Subcutaneous abdominal adipose tissue (tissue), 5 donors: ENCODE results near the gene GSE1.

ENCODE experiments used
- H3K27ac ChIP-seq: one replicate; pipeline ENCODE4 v1.7.0; 2013; ENCODE audit warnings: low read depth, mild to moderate bottlenecking, inconsistent platforms, low read length, moderate library complexity
- H3K27me3 ChIP-seq, 5 donors: one replicate each; pipeline ENCODE4 v1.7.0; 2013; ENCODE audit warnings: low read length in 5 of 5, inconsistent platforms in 1 of 5; ENCODE audit not compliant: control insufficient read depth in 5 of 5, insufficient read depth in 4 of 5
- H3K36me3 ChIP-seq, 5 donors: one replicate each; pipeline ENCODE4 v1.7.0; 2013; ENCODE audit warnings: low read length in 5 of 5; ENCODE audit not compliant: control insufficient read depth in 5 of 5, insufficient read depth in 5 of 5
- H3K4me1 ChIP-seq, 5 donors: one replicate each; pipeline ENCODE4 v1.7.0; 2013; ENCODE audit warnings: low read length in 5 of 5, mild to moderate bottlenecking in 3 of 5, moderate library complexity in 1 of 5; ENCODE audit not compliant: control insufficient read depth in 5 of 5, insufficient read depth in 5 of 5
- H3K4me3 ChIP-seq, 5 donors: one replicate each; pipeline ENCODE4 v1.7.0; 2013; ENCODE audit warnings: low read length in 5 of 5, low read depth in 1 of 5
- H3K9ac ChIP-seq, 5 donors: one replicate each; pipeline ENCODE4 v1.7.0; 2013; ENCODE audit warnings: low read length in 5 of 5, mild to moderate bottlenecking in 4 of 5, moderate library complexity in 3 of 5
- H3K9me3 ChIP-seq, 5 donors: one replicate each; pipeline ENCODE4 v1.7.0; 2013; ENCODE audit warnings: low read length in 5 of 5; ENCODE audit not compliant: control insufficient read depth in 5 of 5
- donor health status: healthy.
- donor health status: healthy.
- donor health status: healthy.
- donor health status: healthy.
- donor health status: healthy.

The GSE1 gene

DNA sequence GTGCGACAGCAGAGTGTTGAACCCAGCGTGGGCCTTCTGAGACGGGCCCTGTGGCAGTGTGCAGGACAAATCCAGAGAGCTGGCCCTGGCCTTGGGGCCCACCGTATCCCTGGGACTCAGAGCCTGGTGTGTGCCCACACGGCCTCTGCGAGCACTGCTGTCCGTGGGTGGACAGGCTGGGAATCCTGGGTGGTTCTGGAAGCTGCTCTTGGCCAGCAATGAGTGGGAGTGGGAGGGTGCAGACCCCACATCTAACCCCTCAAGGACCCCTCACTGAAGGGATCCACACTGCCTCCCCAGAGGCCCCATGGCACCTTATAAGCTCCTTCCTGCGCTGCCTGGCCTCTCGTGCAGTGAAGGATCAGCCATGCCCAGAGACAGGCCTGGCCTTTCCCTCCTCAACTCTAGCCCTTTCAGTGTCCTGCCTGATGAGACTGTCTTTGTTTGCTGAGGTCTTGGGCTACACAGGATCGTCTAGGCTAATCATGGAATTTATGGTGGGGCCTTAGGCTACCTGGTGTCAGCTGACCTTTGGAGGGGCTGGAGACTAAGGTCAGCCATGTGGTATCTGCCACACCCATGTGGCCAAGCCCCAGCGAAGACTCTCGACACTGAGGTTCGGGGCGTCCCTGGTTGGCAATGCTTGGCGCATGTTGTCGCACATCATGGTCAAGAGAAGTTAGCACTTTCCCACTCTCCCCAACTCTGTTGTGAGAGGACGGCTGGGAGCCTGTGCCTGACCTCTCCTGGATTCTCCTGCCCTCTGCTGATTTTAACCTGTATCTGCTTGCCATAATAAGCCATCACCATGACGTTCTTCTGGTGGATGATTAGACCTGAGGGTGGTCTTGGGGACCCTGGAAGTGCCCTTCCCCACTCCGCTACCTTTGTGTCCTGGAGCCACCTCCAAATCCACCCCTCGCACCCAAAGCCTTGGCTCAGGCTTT, 92.1 kb downstream of the GSE1 start:
- no peaks in the 10 kb centered on the region for H3K4me1 ChIP-seq
- H3K4me3 ChIP-seq: no peak overlapping the region
- peaks cover 0 to 7% (median 4%) of the 10 kb centered on the region in 5 donors for H3K9me3 ChIP-seq
- no peaks in the 10 kb centered on the region for H3K36me3 ChIP-seq
- no peak overlapping the region for H3K27ac ChIP-seq
- no peaks in the 10 kb centered on the region for H3K27me3 ChIP-seq
- H3K9ac ChIP-seq: no peak overlapping the region

DNA sequence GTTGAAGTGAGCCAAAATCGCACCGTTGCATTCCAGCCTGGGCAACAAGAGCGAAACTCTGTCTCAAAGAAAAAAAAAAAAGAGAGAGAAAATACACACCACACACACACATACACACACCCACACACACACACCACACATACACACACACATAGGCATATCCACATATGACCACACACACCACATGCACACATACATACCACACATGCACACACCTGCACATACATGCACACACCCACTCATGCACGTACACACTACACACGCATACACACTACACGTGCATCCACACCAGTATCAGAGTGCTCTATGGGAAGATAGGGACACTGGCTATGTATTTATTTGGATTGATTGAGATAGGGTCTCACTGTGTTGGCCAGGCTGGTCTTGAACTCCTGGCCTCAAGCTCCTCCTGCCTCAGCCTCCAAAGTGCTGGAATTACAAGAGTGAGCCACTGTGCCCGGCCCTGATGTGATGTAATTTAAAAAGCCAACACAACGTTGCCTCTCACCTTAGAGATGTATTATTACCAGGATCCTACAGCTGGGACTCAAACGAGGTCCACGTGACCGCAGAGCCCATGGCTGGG, 93.4 kb downstream of the GSE1 start:
- H3K27ac ChIP-seq: no peak overlapping the region
- no peak overlapping the region for H3K4me3 ChIP-seq
- H3K36me3 ChIP-seq: no peaks in the 10 kb centered on the region
- no peaks in the 10 kb centered on the region for H3K4me1 ChIP-seq
- no peak overlapping the region for H3K9ac ChIP-seq
- H3K9me3 ChIP-seq: peaks cover 0 to 6% (median 4%) of the 10 kb centered on the region in 5 donors
- H3K27me3 ChIP-seq: no peaks in the 10 kb centered on the region

DNA sequence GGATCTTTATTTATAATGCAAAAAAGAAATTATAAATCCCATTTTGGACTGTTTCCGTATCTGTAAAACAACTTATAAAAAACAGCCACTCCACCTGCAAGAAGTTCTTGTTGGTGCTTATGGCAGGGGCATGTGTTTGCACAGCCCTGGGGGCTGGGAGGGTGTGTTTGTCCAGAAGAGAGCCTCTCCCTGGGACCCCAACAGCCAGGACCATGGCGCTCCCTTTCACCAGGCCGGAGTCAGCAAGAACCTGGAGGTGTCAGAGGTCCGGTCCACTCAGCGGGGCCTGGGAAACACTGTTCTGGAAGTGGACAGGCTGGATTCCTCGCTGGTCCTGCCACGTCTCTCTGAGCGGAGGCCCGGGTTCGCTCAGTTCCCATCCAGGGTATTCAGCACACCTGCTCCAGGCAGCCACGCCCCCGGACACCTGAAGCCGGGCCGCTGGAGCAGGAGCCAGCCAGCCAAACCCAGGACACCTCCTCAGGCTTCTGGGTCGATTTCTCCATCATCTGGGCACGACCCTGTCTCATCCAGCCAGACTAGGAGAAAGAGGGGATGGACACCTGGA, 94.5 kb downstream of the GSE1 start:
- Histone ChIP-seq H3K9me3 (peaks cover 2 to 11% (median 10%) of the 10 kb centered on the region in 5 donors), H3K36me3 (peaks cover 0 to 4% (median 0%) of the 10 kb centered on the region in 5 donors), H3K4me3 (no peak overlapping the region), H3K27ac (no peak overlapping the region), H3K9ac (no peak overlapping the region), H3K4me1 (no peaks in the 10 kb centered on the region), H3K27me3 (no peaks in the 10 kb centered on the region)

DNA sequence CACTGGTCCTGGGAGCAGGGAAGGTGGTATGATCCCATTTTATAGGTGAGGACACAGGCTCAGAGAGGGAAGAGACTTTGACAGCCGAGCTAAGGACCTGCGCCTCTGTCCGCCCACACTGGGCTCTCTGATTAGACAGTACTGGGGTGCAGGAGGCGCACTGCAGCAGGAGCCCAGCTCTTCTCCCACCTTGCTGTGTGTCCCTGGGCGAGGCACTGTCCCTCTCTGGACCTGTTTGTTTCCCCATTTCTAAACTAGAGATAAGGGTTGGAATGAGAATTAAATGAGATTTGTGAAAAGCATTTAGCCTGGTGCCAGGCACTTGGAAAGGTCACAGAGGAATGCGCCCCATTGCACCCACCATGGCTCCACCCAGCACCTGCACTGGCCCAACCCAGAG, 95.2 kb downstream of the GSE1 start:
- Histone ChIP-seq H3K4me1 (no peaks in the 10 kb centered on the region), H3K9ac (no peak overlapping the region), H3K36me3 (peaks cover 0 to 4% (median 0%) of the 10 kb centered on the region in 5 donors), H3K4me3 (no peak overlapping the region), H3K27me3 (no peaks in the 10 kb centered on the region), H3K27ac (no peak overlapping the region), H3K9me3 (peaks cover 2 to 12% (median 10%) of the 10 kb centered on the region in 5 donors)

DNA sequence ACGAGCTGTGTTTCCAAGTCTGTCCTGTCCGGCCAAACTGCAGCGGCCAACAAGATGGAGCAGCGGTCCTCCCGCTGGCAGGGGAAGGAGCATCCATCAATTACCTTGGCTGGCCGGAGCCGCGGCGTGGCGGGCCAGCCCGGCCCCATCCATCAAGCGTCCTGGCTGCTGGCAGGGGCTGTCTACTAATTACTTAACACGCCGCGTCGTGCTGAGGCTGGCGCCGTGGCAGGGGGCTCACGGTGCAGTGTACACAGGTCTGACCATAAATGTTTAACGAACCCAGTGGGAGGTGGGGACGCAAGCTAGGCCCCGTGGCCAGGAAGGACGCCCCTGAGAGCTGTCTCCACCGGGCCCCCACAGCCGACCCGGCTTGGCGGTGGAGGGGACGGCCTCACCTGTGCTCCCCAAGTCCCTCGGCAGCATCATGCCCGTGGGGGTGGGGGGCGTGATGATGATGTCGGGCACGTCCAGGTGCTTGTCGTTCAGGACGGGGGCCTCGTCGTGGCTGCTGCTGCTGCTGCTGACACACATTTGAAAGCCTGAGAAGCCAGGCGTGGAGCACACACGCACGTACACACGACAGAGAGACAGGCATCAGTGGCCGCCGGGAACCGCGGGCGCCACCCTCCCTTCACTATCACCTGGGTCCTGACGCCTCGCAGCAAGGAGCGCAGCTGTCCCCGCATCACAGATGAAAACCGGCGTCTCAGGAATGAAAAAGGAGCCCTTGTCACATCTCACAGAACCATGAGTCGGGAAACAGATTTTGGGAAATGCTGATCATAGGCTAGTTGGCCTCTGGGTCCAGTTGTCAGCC, 96.9 kb downstream of the GSE1 start:
- H3K9ac ChIP-seq: no peak overlapping the region
- H3K27me3 ChIP-seq: no peaks in the 10 kb centered on the region
- H3K36me3 ChIP-seq: peaks cover 0 to 4% (median 0%) of the 10 kb centered on the region in 5 donors
- H3K4me1 ChIP-seq: peaks cover 0 to under 1% (median 0%) of the 10 kb centered on the region in 5 donors
- H3K4me3 ChIP-seq: no peak overlapping the region
- H3K27ac ChIP-seq: no peak overlapping the region
- H3K9me3 ChIP-seq: peaks cover 2 to 12% (median 10%) of the 10 kb centered on the region in 5 donors

DNA sequence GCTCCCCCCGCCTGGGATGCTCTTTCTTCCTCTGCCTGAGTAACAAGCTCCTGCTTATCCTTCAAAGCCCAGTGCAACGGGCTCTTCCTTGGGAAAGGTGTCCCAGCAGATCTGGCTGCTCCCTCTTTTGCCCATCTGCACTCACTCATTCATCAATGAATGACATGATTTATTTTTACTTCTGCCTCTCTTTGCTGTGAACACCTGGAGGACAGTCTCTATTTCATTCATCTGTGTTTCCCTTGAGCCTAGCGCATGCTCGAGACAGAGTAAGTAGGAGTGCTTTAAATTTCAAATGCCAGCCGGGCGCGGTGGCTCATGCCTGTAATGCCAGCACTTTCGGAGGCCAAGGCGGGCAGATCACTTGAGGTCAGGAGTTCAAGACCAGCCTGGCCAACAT, 97.6 kb downstream of the GSE1 start:
- H3K27ac ChIP-seq: no peak overlapping the region
- no peak overlapping the region for H3K4me3 ChIP-seq
- no peaks in the 10 kb centered on the region for H3K27me3 ChIP-seq
- H3K36me3 ChIP-seq: peaks cover 0 to 4% (median 0%) of the 10 kb centered on the region in 5 donors
- H3K4me1 ChIP-seq: peaks cover 0 to 8% (median 7%) of the 10 kb centered on the region in 5 donors
- no peak overlapping the region for H3K9ac ChIP-seq
- peaks cover 2 to 12% (median 10%) of the 10 kb centered on the region in 5 donors for H3K9me3 ChIP-seq

DNA sequence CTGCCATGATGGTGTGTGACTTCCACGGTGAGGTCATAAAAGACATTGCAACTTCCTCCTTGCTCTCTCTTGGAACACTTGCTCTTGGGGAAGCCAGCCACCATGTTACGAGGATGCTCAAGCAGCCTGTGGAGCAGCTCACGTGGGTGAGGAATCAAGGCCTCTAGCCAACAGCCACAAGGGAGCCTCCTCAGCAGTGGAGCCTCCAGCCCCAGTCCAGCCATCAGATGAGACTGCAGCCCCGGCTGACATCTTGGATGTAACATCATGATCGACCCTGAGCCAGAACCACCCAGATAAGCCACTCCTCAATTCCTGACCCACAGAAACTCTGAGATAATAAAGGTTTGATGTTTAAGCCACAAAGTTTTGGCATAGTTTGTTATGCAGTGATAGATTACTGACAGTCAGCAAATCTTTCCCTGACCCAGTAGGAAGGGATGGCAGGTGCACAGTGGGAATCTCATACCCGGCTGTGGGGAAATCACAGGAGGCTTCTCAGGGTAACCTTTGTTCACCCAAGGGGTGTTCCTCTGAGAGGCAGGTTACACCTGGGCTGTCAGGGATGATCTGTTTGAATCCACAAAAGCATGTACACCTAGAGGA, 99.0 kb downstream of the GSE1 start:
- Histone ChIP-seq H3K4me1 (peaks cover 0 to 21% (median 17%) of the 10 kb centered on the region in 5 donors), H3K9ac (no peak overlapping the region), H3K9me3 (peaks cover 2 to 12% (median 10%) of the 10 kb centered on the region in 5 donors), H3K4me3 (no peak overlapping the region), H3K27me3 (peaks cover 0 to 8% (median 3%) of the 10 kb centered on the region in 5 donors), H3K27ac (no peak overlapping the region), H3K36me3 (peaks cover 0 to 4% (median 0%) of the 10 kb centered on the region in 5 donors)

DNA sequence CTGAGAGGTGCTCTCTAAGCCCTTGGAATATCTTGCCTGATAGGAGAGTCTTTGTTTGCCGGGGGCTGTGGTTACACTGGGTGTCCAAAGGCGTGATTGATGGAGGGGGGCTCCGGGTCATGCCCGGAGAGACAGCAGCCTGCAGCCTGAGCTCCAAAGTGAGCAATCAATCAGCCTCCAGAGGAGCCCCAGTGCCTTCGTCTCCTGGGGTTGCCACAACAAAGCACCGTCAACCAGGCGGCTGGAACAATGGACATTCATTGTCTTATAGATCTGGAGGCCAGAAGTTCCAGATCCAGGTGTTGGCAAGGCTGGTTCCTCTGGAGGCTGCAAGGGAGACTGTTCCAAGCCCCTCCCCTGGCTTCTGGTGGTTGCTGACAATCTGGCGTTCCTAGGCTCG, 99.7 kb downstream of the GSE1 start:
- Histone ChIP-seq H3K9ac (no peak overlapping the region), H3K27me3 (peaks cover 0 to 10% (median 3%) of the 10 kb centered on the region in 5 donors), H3K4me3 (no peak overlapping the region), H3K36me3 (peaks cover 0 to 4% (median 0%) of the 10 kb centered on the region in 5 donors), H3K9me3 (peaks cover 2 to 12% (median 10%) of the 10 kb centered on the region in 5 donors), H3K27ac (no peak overlapping the region), H3K4me1 (peaks cover 0 to 28% (median 20%) of the 10 kb centered on the region in 5 donors)
